Choroid plexus epithelial cell (primary cell): ENCODE results near the gene FAM234A.

Source experiments
- DNase-seq: peaks from one replicate; pipeline ENCODE4 v3.0.0-alpha.2; 2010; ENCODE audit warnings: low read depth
- H3K4me3 ChIP-seq: 2 replicates; pipeline ENCODE4 v1.5.1; 2011; ENCODE audit warnings: low read depth, mild to moderate bottlenecking, control low read depth, low read length, moderate library complexity
- CTCF ChIP-seq: conservative IDR thresholded peaks from 2 replicates; pipeline ENCODE4 v1.5.1; 2011; ENCODE audit warnings: low read depth, mild to moderate bottlenecking, control low read depth, inconsistent platforms, low read length, moderate library complexity

Gene FAM234A

GRCh38 chr16:276426-277077 lies 41.9 kb downstream of the FAM234A start:
- no peak overlapping the region for H3K4me3 ChIP-seq
- no peak for DNase-seq
- TF ChIP-seq CTCF: no peak

- peak; percentile 69 for DNase-seq
- TF ChIP-seq CTCF: no peak
- H3K4me3 ChIP-seq: no peak overlapping the region
Measured at GRCh38 chr16:278863-279366, 44.3 kb downstream of the FAM234A start.

GRCh38 chr16:279531-279930 lies 44.9 kb downstream of the FAM234A start:
- H3K4me3 ChIP-seq: no peak overlapping the region
- no peak for DNase-seq
- TF ChIP-seq CTCF: no peak

GRCh38 chr16:280005-280460 lies 45.4 kb downstream of the FAM234A start:
- TF ChIP-seq CTCF: no peak
- no peak for DNase-seq
- H3K4me3 ChIP-seq: no peak overlapping the region

GRCh38 chr16:280552-280951 lies 45.9 kb downstream of the FAM234A start, which contains the start of gene ARHGDIG:
ARHGDIG (plus strand) TSS chr16:280591; CDS start chr16:280681, 90 bp downstream.
- no peak for DNase-seq
- TF ChIP-seq CTCF: no peak
- H3K4me3 ChIP-seq: peak within 1 kb of the TSS; percentile 11

- H3K4me3 ChIP-seq: no peak overlapping the region
- no peak for DNase-seq
- TF ChIP-seq CTCF: no peak
Measured at GRCh38 chr16:280991-281659, 46.5 kb downstream of the FAM234A start.
